GM18951 (cell line): Measurements from ENCODE around the gene TMEM215.

Experiments used
- POLR2A ChIP-seq: IDR thresholded peaks from 4 replicates; pipeline ENCODE4 v1.6.1; 2011; ENCODE audit warnings: mild to moderate bottlenecking; ENCODE audit not compliant: insufficient read length, insufficient read depth; ENCODE audit errors: extremely low read depth
- in situ Hi-C: fragments of 300-500 bp; cut with MboI; formaldehyde crosslinking; loops from one replicate; pipeline ENCODE4 v1.12.0; 2022; ENCODE audit warnings: low sequenced_read_pairs, mixed read lengths, inconsistent platforms; ENCODE audit not compliant: unreplicated experiment

TMEM215 gene

DNA sequence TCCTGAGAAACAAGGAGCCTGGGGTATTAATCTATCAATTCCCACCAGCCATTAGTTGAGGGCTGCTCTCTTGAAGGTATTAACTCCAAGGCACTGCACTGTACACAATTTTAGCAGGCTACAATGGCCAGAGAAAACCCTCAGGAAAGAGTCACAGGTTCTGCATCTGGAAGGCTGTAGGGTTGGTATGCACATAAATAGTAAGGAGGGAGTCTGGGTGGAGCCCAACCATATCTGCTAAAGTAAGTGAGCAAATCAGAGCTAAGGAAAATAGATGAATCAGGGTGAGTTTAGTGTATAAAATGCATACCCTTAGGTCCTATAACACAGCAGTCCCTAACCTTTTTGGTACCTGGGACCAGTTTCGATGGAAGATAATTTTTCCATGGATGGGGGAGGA lies 18.2 kb downstream of the TMEM215 start:
- in situ Hi-C loops = no loop called here
- TF ChIP-seq POLR2A = no peak

GRCh38 chr9:32807217-32807616 lies 23.9 kb downstream of the TMEM215 start:
- TF ChIP-seq POLR2A = no peak
- in situ Hi-C loops = no loop called here

DNA sequence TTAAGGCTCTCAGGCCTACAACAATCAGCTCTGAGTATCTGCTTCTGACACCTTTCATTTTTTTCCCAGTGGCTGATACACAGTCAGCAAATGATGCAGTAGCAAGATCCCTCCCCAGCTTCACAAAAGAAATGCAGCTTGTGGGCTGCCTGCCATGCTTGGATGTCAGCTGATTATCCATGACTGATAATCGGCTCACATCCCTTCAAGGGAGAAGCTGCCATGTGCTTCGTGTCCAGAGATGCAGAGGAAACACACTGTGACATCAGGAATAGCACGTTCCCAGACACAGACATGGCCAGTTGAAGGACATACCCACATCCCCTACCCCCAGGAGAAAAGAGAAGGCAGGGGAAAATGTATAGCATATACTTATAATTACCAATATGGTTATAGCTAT lies 27.9 kb downstream of the TMEM215 start:
- in situ Hi-C loops = no loop called here

DNA sequence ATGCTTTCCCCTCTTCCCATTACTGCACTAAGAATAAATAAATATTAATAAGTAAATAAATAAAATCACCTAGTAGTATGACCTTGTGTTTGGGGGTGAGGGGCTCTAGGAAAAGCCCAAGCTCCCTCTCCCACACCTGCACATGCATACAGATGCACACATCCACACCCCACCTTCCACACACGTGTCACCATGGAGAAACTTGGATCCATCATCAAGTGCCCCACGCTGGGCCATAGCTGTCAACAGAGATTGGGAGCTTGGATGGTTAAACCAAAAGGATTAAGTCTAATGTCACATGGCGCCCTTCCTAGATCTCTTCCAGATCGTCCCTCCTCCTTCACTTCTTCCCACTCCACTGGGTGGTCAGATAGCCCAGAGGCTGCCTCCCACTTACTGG lies 37.0 kb downstream of the TMEM215 start:
- TF ChIP-seq POLR2A = no peak
- in situ Hi-C loops = no loop called here

More for the DNA sequence above, 27.9 kb downstream of the TMEM215 start:
- no peak for TF ChIP-seq POLR2A

DNA sequence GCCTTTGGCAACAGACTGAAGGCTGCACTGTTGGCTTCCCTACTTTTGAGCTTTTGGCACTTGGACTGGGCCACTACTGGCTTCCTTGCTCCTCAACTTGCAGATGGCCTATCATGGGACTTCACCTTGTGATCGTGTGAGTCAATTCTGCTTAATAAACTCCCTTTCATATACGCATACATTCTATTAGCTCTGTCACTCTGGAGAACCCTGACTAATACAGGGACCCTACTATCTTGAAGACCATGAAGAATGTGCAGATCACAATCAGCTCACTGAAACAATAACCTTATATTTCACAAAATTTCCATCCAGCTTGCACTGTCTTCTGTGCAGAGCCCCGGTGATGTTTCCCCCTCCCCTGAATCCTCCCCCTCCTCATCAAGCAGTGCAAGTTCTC lies 39.8 kb downstream of the TMEM215 start:
- in situ Hi-C loops = no loop called here
- TF ChIP-seq POLR2A = no peak

GRCh38 chr9:32823551-32823950 lies 40.2 kb downstream of the TMEM215 start:
- in situ Hi-C loops = no loop called here
- no peak for TF ChIP-seq POLR2A

DNA sequence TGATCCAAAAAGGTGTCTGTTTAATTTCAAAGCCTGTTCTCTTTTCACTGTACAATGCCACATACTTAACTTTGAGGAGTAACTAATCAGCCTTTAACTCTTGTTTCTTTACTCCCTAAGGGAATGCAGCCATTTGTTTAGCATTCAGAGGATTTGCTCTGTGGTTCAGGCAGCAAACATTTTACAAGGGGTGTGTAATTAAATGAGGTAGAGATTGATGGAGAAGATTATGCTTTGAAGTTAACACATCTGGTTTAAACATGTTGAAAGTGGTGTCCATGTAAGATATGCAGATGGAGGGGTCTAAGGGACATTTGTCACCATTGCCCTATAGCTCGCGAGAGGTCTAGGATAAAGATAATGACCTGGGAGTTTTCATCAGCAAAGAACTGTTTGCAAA lies 41.9 kb downstream of the TMEM215 start:
- no peak for TF ChIP-seq POLR2A
- in situ Hi-C loops = no loop called here

DNA sequence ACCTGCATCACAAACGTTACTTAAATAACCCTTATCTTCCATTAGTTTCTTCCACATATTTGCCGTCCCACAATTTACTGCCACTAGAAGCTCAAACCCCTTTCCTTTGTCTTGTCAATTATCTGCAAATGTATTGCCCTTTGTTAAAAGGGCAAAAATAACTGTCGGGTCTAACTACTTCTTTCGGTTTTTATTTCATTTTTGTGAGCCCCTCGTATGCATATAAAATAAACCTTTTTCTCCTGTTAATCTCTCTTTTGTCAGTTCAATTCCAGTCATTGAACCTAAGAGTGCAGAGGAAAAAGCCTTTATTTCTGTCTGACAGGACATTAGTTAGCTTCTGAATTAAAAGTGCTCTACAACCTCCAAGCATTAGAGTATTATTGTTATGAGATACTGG lies 45.5 kb downstream of the TMEM215 start:
- no peak for TF ChIP-seq POLR2A
- in situ Hi-C loops = no loop called here

- in situ Hi-C loops = no loop called here
These were observed 49.0 kb downstream of the TMEM215 start for GRCh38 chr9:32832346-32832745.

More at GRCh38 chr9:32832346-32832745, 49.0 kb downstream of the TMEM215 start:
- TF ChIP-seq POLR2A = no peak
